Hepatocyte (in vitro differentiated cells): ENCODE results near the gene CD226.
"Not testable (repeated sequence)": the region's sequence is repeated elsewhere in the genome, so short reads cannot be mapped to it uniquely, and the experiment has no call there.

Source experiments
- CTCF ChIP-seq: fragments of 200-600 bp; sonication (generic); IDR thresholded peaks from 2 replicates; pipeline ENCODE4 v1.5.1; 2016; ENCODE audit warnings: antibody characterized with exemption, mild to moderate bottlenecking; ENCODE audit not compliant: poor library complexity
- EZH2 ChIP-seq: fragments of 200-600 bp; sonication (generic); IDR thresholded peaks from 2 replicates; pipeline ENCODE4 v1.6.1; 2016; ENCODE audit warnings: antibody characterized with exemption, mild to moderate bottlenecking, borderline replicate concordance

GRCh38 chr18:69864802-69865201 lies 82.9 kb downstream of the CD226 start:
- not testable (repeated sequence) for TF ChIP-seq CTCF, EZH2
